Glomerular visceral epithelial cell (primary cell): ENCODE data around the gene CHI3L2.
"Not testable (repeated sequence)": the region's sequence is repeated elsewhere in the genome, so short reads cannot be mapped to it uniquely, and the experiment has no call there.

Experiments used
- DNase-seq: peaks from one replicate; pipeline ENCODE4 v3.0.0-alpha.2; 2016; ENCODE audit errors: extremely low spot score

The CHI3L2 gene

DNA sequence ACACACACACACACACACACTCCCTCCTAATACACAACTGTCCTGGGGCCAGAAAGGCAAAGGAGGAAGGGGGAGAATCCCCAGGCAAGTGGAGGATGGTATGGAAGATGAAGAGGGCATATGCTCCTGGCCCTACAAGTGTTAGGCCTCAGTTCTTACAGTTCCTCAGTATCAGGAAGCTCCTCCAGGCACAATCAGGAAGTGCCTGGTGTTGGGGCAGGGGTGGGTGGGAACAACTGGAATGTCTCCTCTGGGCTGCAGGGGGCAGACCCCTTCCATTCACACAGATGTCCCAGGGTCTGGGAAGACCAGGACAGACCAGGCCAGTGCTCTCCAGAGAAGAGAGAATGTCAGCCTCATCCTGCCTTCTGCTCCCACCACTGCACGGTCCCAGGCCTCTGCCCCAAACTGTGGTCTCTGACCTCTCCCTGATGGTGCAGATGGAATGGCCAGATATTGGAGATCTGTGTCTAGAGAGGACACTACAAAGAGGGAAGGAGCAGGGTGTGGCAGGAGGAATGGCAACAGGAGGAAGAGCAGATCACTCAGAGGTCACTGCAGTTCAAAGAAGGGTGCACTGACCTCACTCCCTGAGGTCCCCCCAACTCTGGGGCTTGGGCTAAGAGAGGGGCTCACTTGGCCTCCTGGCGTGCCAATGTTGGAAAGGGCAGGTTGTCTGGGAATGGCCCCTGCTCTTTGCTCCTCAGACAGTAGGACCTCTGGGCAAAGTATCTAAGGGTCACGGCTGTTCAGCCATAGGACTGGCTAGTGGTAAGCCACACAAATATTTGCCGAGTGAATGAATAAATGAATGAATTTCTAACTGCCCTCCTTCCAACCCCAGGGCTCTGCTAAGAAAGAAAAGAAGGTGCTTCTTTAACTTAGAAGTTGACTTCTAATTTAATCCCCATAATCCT lies 24.5 kb upstream of the CHI3L2 start:
- DNase-seq: peak; percentile 28

DNA sequence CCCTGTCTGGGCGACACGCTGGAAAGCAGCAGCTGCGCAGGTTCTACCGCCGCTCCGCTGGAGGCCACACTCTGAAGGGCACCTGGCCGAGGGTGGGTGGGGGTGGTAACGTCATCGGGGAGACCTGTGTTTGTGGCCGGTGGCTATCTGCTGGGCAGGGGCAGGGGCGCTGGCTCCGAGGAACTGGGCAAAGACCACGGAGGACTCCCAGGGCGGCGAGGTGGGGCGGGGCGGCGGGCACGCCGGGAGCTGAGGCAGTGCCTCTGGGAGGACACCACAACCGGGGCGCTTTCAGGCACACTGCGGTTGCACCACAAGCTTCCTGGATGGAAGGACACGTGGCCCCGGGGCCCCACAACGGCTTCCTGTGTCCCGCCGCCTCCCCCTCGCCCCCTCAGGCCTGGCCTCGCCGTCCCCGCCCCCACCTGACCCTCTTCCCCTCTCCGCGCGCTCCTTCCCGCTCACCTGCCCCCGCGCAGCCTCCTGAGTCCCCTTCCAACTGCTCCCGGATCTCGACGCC lies 23.8 kb upstream of the CHI3L2 start:
- peak; percentile 70 for DNase-seq

DNA sequence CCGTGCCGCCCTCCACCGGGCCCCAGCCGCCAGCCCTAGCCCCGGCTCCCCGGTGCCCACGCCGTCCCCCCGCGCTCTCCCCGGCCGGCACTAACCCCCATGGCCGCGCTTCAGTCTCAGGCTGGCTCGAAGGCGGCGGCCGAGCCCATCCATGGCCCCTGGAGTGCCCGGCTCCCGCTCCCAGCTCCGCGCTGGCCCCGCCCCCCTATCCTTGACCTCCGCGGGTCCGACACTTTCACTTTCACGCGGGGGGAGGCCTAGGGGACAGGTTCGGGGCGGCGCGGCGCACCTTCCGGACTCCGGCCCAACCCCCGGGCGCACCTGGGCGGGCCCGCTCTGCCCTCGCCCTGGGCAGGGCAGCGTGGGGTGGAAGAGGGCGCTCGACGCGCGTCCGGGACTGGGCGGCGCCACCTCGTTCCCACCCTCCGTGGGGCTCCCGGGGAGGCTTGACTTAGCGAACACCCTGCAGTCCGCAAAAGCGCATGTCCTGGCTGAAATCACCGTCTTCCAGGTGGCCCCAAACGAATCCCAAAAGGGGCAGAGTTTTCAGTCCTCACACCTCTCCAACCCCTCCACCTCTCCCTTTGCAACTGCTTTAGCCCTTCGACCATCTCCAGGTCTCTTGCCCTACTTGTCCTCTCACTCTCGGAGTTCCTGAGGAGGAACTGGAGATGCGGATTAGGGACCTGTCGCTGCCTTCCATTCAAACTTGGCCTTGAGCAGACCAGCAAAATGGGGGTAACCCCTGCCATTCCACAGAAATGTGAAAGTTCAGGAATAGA lies 23.1 kb upstream of the CHI3L2 start:
- no peak for DNase-seq

DNA sequence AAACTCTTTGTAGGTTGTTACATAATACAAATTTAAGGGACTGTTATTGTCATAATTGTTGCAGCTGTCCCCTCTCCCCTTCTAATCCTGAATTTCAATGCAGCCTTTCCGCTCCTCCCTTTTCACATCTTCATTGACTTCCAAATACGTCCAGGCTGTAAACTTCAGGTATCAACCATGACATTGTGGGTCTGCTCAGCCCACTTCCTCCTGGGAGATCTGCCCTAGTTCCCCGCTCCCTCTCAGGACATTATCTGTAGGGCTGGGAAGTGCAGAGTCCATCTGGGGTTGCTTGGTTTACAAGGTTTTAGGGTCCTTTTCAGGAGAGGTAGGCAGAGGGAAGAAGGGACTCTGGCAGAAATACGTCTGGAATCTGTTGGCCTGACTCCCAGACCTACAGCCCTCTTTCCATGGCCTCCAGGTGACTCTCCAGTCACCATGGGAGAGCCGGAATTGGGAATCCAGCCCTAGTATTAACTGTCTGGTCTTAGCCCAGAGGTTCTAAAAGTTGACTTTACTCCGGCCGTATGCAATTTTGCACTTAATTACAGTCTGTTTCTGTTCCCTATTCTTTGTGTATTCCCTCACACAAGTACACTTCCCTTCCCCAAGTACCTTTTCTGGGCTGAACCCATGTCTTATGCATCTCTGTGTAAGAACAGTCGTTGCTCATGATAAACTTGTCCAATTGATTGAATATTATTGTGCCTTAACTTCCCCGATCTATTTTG lies 22.4 kb upstream of the CHI3L2 start:
- DNase-seq: no peak

DNA sequence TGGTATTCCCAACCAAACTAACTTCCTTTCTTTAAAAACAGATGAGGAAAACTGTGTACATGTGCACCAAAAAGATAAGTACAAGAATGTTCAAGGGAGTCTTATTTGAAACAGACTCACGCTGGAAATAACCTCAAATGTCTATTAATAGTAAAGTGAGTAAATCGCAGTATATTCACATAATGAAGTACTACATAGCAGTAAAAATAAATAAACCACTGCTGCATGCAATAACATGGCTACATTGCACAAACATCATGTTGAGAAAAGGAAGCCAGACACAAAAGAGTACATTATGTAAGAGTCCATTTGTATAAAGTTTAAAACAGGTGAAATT lies 21.8 kb upstream of the CHI3L2 start:
- no peak for DNase-seq

DNA sequence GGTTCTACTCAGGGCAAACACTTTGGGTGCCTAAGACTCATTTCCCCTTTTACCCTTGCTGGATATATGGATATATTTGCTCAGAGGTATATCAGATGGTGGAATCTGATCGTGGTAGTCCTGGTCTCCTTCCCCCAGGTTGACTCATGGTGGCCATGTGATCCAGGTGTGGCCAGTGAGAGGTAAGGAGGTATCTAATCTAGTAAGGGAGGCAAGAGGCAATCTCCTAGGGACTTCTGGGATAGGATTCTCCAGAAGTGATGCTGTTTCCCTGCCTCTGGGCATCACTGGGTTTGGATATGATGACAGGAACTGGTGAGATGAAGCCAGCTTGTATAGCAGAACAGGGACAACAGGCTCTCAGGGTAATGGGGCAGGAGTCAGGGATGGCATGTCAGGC lies 18.6 kb upstream of the CHI3L2 start:
- no peak for DNase-seq

DNA sequence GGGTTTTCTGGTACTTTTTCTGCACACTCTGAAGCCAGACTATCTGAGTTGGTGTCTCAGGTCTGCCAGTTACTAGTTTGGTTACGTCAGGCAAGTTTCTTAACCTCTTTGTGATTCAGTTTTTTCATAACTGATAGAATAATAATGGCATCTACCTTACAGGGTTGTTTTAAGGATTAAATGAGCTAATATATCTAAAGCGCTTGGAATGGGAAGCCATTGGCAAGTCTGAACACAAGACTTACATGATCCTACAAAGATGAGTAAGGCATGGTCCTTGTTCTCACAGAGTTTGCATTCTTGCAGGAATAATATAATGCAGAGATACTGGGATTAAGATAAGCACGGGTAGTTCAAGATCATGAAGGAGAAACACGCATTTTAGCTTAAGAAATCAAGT lies 17.9 kb upstream of the CHI3L2 start:
- DNase-seq: no peak

DNA sequence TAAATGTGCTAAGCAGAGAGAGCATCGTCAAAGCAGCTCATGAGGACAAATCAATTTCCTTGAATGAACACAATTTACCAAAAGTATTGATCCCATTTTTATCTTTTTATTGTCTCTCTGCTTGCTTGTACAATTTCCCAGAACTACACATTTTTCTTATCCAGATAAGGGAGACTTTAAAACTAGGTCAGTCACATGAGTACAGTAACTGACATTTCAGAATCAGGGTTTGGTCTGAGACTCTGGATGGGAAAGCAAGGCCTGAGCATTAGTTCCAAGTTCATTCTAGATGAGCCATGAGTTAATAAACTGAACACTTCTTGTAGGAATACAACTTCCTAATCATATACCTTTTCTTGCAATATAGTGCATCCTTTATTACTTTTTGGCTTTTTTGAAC lies 15.6 kb upstream of the CHI3L2 start:
- no peak for DNase-seq

DNA sequence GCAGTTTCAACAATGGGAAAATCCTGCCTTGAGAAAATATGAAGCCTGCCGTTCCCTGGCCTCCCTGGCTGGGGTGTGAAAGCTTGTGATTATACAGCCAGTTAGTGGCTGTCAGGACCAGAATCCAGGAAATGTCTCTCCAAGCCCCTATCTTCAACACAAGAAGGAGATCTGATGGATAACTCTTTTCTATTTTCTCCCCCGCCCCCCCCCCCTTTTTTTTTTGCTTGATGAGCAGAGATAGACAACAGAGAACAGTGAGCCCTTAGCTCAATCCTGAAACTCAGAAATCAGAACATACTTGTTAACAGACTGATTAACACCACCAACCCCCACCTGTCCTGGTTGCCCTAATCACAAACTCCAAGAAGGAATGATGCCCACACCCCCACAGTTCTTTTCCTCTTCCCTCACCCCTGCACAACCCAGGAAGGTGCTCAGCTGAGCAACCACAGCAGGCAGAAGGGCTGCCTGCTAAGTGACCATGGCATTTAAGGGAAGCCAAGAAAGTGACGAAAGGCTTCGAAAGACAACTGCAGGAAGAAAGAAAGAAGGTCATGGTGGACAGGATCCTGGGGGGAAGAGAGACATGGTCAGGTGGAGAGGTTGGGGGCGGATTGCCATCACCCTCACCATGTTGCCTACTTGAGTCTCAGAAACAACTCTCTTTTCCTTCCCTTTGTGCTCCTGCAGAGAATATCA lies 14.7 kb upstream of the CHI3L2 start:
- DNase-seq: no peak

DNA sequence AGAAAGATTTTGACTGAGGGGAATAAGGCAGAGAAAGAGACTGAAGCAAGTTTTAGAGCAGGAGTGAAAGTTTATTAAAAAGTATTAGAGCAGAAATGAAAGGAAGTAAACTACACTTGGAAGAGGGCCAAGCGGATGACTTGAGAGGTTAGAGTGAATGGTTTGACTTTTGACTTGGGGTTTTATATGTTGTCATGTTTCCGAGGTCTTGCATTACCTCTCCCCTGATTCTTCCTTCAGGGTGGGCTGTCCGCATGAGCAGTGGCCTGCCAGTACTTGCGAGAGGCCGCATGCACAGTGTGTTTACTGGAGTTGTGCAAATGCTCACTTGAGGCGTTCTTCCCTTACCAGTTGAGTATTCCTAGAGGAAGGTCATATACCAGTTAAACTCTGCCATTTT lies 14.1 kb upstream of the CHI3L2 start:
- no peak for DNase-seq

DNA sequence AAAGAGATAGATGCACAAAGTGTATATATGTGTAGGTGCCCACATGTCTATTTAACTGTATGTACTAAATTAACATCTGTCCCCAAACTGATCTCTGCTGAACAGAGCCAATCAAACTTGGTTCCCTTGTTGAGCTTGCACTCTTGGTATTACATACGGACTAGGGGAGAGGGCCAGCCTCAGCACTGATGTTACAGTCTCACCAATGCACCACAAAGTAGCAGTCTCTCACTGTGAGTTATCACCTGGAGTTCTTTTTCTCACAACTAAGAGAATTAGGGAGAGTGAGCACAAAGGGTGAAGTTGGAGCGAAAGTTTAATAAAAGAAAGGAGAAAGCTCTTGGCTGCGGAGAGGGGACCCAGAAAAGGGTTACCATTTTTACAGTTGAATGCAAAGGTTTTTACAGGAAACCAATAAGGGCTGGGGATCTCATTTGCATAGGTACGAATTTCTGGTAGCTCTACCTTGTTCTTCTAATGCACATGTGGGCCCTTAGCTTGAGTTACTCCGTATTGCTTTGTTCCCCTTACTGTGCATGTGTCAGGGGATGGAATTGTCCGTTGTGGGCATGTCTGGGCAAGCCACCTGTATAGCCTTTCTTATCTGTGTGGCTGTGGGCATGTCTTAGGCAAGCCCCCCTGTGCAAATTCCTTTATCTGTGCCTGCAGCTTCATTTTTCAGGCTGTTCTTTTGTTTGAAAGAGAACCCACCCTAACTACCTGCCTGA lies 13.3 kb upstream of the CHI3L2 start:
- no peak for DNase-seq

DNA sequence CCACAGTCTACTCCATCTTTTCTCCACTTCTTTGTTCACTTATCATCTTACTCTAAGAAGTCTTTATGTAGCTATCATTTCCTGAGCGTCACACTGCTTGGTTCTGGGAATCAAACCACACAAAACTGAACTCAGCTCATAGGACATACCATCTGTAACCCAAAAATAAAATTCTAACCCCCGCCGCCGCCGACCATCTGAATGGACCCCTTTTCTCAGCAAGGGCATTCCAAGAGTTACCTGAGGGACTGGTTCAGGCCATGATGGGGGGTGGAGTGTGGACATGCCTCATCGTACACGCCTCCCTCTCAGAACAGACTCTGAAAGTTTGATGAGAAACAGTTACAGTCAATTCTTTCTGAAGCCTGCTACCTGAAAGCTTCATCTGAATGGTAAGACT lies 12.6 kb upstream of the CHI3L2 start:
- DNase-seq: no peak

DNA sequence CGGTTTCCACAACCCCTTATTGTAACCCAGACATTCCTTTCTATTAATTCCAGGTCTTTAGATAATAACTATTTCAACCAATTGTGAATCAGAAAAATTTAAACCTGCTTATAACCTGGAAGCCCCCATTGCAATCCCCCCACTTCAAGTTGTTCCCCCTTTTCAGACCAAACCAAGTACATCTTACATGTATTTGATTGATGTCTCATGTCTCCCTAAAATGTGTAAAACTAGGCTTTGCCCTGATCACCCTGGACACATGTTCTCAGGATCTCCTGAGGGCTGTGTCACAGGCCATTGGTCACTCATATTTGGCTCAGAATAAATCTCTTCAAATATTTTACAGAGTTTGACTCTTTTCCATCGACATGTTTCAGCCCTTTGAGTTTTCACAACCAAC lies 12.2 kb upstream of the CHI3L2 start:
- not testable (repeated sequence) for DNase-seq

DNA sequence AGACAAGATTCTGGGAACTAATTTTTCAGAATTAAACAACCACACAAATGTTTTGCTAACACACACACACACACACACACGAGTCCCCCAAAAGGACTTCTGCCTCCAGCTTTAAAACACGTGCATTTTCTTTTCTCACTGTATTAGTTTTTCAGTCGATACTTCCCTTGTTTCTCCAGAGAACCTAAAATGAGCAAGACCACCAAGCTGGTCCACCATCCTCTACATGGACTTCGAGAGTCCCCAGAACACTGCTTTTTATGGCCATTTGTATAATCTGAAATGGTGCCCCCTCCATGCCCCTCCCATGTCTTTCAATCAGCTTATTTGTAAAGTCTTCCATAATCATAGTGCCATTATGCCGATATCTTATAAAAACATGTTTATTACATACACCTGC lies 10.8 kb upstream of the CHI3L2 start:
- no peak for DNase-seq

DNA sequence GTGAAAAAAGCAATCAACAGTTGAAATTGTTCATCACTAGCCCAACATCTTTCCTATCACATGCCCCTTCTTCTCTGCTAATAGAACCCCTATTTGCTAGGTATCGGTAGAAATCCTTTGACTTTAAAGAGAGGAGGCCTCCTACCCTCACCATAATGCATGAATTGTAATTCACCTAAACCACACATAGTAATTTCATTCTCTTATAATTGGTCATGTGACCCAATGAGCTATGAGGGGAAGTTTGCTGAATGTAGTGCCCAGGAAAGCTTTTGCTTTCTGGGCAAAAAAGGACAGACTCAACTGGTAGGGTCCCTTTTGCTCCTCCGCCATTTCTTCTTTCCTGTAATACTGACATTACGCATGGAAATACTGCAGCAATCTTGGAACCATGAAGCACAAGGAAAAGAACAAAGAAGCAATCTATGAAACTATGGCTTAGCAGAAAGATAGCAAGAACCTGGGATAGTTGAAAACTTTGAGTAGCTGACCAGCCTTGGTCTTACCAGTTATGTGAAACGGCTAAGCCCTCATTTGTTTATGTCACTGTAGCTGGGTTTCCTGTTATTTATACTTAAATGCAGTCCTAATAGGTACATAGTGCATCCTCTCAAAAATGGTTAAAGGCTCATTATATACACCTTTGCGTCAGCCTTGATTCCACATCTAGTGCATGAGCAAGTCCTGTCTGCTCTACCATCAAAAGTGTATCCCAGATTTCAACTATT lies 10.2 kb upstream of the CHI3L2 start:
- DNase-seq: no peak

DNA sequence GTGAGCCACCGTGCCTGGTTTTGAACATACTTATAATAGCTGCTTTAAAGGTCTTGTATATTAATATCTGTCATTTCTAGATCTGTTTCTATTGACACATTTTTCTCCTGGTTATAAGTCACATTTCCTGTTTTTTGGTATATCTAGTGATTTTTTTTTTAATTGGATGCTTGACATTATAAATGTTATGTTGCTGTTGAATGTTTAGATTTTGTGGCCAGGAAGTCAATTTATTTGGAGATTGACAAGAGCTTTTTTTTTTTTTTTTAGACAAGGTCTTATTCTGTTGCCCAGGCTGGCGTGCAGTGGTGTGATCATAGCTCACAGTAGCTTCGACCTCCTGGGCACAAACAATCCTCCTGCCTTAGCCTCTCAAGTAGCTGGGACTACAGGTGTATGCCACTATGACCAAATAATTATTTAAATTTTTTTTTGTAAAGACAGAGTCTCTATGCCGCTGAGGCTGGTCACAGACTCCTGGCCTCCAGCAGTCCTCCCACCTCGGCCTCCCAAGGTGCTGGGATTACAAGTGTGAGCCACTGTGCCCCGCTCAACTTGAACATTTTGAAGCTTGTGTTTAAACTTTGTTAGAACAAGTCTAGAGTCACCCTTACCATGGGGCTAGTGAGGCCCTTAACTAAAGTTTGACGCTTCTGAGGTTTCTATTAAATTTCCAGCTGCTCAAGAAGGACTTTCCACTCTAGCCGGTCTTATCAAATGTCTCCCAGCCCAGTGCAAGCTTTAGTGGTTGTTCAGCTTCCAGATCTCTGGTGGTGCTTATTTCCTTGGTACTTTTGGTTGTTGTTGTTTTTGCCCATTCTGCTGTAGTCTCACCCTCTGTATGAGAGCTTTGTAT lies 8.6 kb upstream of the CHI3L2 start:
- no peak for DNase-seq

DNA sequence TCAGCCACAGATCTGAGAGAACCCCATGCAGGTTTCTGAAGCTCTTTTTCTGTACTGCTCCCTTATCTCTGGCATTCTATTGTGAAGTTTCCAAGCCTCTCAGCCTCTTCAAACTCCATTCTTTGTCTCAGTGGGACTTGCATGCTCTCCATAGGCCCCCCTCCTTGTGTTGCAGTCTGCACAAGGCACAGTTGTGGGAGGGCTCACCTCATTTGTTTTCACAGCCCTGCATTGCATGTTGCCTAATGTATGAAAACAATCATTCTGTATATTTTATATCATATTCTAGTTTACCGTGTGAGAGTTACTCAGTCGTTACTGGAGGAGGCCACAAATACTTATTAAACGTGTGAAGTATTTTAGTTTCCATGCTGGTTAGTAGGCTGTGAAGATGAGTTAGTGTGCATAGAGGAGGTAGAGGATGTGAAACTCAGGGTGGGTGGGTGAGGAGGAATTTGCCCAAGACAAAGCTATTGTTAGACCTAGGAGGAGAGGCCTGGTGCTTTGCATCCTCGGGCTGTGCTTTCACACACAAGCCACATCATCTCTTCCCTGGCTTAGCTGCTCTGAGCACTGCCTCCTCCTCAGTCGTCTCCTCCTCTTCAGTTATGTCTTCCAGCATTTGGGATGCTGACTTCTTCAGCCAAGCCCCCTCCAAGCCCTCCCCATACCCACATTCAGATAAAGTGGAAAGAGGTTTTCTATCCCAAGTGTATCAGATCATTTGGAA lies 7.8 kb upstream of the CHI3L2 start:
- DNase-seq: no peak

DNA sequence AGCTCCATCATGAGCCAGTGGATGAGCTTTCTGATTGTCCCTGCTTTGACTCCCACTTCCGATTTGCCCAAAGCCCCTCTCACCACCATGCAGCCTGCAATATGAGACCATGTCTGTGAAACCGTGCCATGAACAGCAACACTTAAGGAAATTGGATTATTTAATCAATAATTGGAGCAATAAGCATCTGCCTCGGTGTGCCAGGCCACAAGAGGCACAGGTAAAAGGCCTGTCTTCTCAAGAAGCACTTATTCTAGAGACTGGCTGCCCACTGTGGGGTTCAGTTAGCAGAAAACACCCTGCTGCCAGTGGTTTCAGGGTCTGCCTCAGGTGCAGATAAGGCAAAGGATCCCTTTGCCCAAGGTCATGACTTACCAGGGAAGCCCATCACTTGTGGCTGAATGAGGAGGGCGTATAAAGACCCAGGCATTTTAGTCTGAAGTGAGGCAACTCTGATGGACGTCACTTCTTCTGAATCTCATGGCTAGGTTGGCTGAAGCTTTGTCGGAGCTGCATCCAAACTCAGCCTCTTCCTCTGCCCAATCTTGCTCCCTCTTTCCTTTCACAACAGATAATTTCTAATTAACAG lies 7.1 kb upstream of the CHI3L2 start:
- DNase-seq: no peak
